Brain microvascular endothelial cell (primary cell): ENCODE data around the gene NLRC5.

Source experiments
- DNase-seq: peaks from one replicate; pipeline ENCODE4 v3.0.0-alpha.2; 2020
- H3K27ac ChIP-seq: fragments of 250-450 bp; sonication (Bioruptor Pico); 2 replicates; pipeline ENCODE4 v1.5.1; 2020; ENCODE audit warnings: mild to moderate bottlenecking, moderate library complexity
- H3K27me3 ChIP-seq: fragments of 250-450 bp; sonication (Bioruptor Pico); replicated peaks from 2 replicates; pipeline ENCODE4 v1.5.1; 2020; ENCODE audit warnings: mild to moderate bottlenecking
- H3K36me3 ChIP-seq: fragments of 250-450 bp; sonication (Bioruptor Pico); replicated peaks from 2 replicates; pipeline ENCODE4 v1.5.1; 2020; ENCODE audit warnings: mild to moderate bottlenecking
- H3K4me3 ChIP-seq: 2 replicates; pipeline ENCODE4 v1.5.1; 2011; ENCODE audit warnings: low read depth, mild to moderate bottlenecking, control low read depth, low read length, moderate library complexity
- in situ Hi-C: cut with HindIII; loops from 2 replicates; pipeline ENCODE4 v1.10.0; 2017; ENCODE audit warnings: low sequenced_read_pairs, low pct_ligation_motif_present
- TF ChIP-seq, protein P1 (sequence below): IDR thresholded peaks from 2 replicates; pipeline ENCODE4 v1.5.1; 2011; ENCODE audit warnings: low read depth, mild to moderate bottlenecking, moderate library complexity, low read length, control low read depth, inconsistent platforms; ENCODE audit errors: missing control alignments

Gene NLRC5

GRCh38 chr16:57019746-57020145 lies 30.4 kb downstream of the NLRC5 start:
- Histone ChIP-seq H3K27me3 (no peaks in the 10 kb centered on the region), H3K27ac (no peak overlapping the region), H3K36me3 (peaks cover 27% of the 10 kb centered on the region), H3K4me3 (no peak overlapping the region)
- TF ChIP-seq, protein P1, sequence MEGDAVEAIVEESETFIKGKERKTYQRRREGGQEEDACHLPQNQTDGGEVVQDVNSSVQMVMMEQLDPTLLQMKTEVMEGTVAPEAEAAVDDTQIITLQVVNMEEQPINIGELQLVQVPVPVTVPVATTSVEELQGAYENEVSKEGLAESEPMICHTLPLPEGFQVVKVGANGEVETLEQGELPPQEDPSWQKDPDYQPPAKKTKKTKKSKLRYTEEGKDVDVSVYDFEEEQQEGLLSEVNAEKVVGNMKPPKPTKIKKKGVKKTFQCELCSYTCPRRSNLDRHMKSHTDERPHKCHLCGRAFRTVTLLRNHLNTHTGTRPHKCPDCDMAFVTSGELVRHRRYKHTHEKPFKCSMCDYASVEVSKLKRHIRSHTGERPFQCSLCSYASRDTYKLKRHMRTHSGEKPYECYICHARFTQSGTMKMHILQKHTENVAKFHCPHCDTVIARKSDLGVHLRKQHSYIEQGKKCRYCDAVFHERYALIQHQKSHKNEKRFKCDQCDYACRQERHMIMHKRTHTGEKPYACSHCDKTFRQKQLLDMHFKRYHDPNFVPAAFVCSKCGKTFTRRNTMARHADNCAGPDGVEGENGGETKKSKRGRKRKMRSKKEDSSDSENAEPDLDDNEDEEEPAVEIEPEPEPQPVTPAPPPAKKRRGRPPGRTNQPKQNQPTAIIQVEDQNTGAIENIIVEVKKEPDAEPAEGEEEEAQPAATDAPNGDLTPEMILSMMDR = no peak
- DNase-seq = no peak
- in situ Hi-C loops = no loop called here

GRCh38 chr16:57020651-57021050 lies 31.3 kb downstream of the NLRC5 start:
- Histone ChIP-seq H3K36me3 (peaks cover 27% of the 10 kb centered on the region), H3K27me3 (no peaks in the 10 kb centered on the region), H3K4me3 (no peak overlapping the region), H3K27ac (no peak overlapping the region)
- TF ChIP-seq, protein P1 = no peak
- in situ Hi-C loops = no loop called here
- DNase-seq = no peak

GRCh38 chr16:57021757-57022156 lies 32.4 kb downstream of the NLRC5 start:
- H3K27ac ChIP-seq = no peak overlapping the region
- TF ChIP-seq, protein P1 = no peak
- no peaks in the 10 kb centered on the region for H3K27me3 ChIP-seq
- peaks cover 27% of the 10 kb centered on the region for H3K36me3 ChIP-seq
- DNase-seq = no peak
- H3K4me3 ChIP-seq = no peak overlapping the region
- in situ Hi-C loops = no loop called here

- no peak overlapping the region for H3K27ac ChIP-seq
- in situ Hi-C loops = no loop called here
- TF ChIP-seq, protein P1 = no peak
- peaks cover 25% of the 10 kb centered on the region for H3K36me3 ChIP-seq
- no peak for DNase-seq
- H3K4me3 ChIP-seq = no peak overlapping the region
- H3K27me3 ChIP-seq = no peaks in the 10 kb centered on the region
These were observed 33.1 kb downstream of the NLRC5 start for GRCh38 chr16:57022445-57022844.

DNA sequence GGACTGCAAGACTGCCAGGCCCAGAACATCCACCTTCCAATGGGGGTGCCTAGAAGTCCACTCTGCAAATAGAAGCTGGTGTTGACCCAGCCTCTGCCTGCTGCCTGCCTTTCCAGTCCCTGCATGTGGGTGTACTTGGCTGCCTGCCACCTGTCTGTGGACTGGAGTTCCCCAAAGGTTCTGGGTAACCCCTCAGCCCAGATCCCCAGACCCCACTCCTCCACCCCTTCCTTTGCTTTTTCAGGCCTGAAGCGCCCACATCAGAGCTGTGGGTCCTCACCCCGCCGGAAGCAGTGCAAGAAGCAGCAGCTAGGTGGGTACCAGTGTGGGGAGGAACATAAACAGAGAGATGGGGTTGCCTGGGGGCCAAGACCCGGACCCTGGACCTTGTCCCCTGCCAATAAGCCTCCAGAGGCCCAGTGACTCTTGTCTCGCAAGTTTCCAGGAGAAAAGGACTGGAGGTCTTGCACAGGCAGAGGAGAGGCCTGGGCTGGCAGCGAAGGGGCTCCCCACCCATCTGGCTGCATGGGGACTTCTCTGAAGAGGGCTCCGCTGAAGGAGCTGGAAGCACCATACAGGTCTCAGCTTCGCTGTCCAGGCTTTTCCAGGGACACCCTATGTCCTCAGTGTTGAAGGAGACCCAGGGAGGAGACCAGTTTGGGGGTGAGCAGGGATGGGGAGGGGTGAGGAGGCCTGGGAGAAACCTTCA lies 34.3 kb downstream of the NLRC5 start:
- Histone ChIP-seq H3K36me3 (peaks cover 16% of the 10 kb centered on the region), H3K4me3 (no peak overlapping the region), H3K27me3 (no peaks in the 10 kb centered on the region), H3K27ac (no peak overlapping the region)
- DNase-seq = no peak
- TF ChIP-seq, protein P1 = no peak
- in situ Hi-C loops = no loop called here

DNA sequence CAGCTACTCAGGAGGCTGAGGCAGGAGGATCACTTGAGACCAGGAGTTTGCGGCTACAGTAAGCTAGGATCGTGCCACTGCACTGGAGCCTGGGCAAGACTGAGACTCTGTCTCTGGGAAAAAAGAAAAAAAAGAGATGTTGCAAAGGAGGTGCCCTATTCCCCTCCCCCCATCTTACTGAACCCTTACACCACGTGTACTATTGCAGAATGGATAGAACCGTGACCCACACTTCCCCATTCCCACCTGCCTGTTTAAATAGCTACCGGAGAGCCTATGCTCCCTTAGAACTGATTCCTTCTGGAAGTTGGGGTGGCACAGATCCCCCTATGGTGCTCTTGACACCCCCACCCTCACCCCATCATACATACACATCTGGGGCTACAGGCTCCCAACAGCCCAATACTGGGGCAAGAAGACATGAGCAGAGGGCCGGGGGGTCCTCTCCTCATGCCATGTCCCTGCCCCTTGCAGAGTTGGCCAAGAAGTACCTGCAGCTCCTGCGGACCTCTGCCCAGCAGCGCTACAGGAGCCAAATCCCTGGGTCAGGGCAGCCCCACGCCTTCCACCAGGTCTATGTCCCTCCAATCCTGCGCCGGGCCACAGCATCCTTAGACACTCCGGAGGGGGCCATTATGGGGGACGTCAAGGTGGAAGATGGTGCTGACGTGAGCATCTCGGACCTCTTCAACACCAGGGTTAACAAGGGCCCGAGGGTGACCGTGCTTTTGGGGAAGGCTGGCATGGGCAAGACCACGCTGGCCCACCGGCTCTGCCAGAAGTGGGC lies 35.7 kb downstream of the NLRC5 start:
- peaks cover 16% of the 10 kb centered on the region for H3K36me3 ChIP-seq
- no peak for DNase-seq
- no peaks in the 10 kb centered on the region for H3K27me3 ChIP-seq
- no peak overlapping the region for H3K27ac ChIP-seq
- H3K4me3 ChIP-seq = no peak overlapping the region
- TF ChIP-seq, protein P1 = no peak
- in situ Hi-C loops = no loop called here
